Right cardiac atrium (tissue), 5 donors: ENCODE measurements around the gene FMN1. TPM values are rescaled to one million over a fixed set of nuclear protein-coding genes. Genes with fewer than 3 reads are reported as not detected.

Source experiments
- ATAC-seq, 2 donors: fragments of 200-7000 bp; cut with Tn5 transposase; one replicate each; pipeline versions ENCODE4 v1.8.0 to v1.9.1; 2020; ENCODE audit warnings: moderate library complexity in 2 of 2, mild to moderate bottlenecking in 1 of 2
- DNase-seq, 3 donors: peaks; one replicate each; pipeline ENCODE4 v3.0.0-alpha.2; 2020
- H3K27ac ChIP-seq: one replicate; pipeline ENCODE4 v1.5.1; 2013; ENCODE audit warnings: mild to moderate bottlenecking, low read length, control low read depth, moderate library complexity
- H3K27me3 ChIP-seq: one replicate; pipeline ENCODE4 v1.6.1; 2013; ENCODE audit not compliant: control insufficient read depth, insufficient read depth
- H3K4me1 ChIP-seq: one replicate; pipeline ENCODE4 v1.6.1; 2013; ENCODE audit warnings: low read length; ENCODE audit not compliant: control insufficient read depth, insufficient read depth
- H3K4me3 ChIP-seq: one replicate; pipeline ENCODE4 v1.5.1; 2013; ENCODE audit warnings: low read length, control low read depth
- H3K9me3 ChIP-seq: one replicate; pipeline ENCODE4 v1.6.1; 2013; ENCODE audit warnings: low read length; ENCODE audit not compliant: control insufficient read depth
- WGBS: extraction: QIAGEN DNeasy Blood & Tissue Kit; methylation state at CpG from one replicate; pipeline ENCODE4 v1.1.7; 2013; 5-methylcytosine and 5-hydroxymethylcytosine counted together
- intact Hi-C, 4 donors: fragments of 100-400 bp; cut with DNase I; formaldehyde crosslinking; loops; one replicate each; pipeline versions ENCODE4 v1.11.0 to v1.14.0; 2022 to 2023
- polyA plus RNA-seq: library from polyadenylated mRNA; stranded (reverse); fragments of 200-250 nt; gene quantifications from one replicate; pipeline ENCODE4 v1.2.3, GENCODE V29; 2013
- total RNA-seq, 4 donors: library from RNA; stranded (reverse); fragmentation: NEBNext Ultra II Directional; extraction: Animal tissue kit (Norgen Biotek cat#: 25700); gene quantifications; one replicate each; pipeline ENCODE4 v1.2.1, GENCODE V29; 2021
- donor health status: healthy with polysubstance abuse.
- donor health status: DM: no; HTN: yes; CAD: no.
- donor health status: DM: no; HTN: no; CAD: no.
- donor health status: DM: no; HTN: yes; CAD: no; lungs with severe emphysema.
- donor health status: DM: yes; HTN: yes; CAD: no.

The FMN1 gene
- total and polyA plus RNA-seq, 5 donors: 0.63 to 8.5 (median 3.5) TPM

- DNase-seq: peak; percentile 29 to 56 (median 55)
- intact Hi-C loops: no loop called here
- no peak overlapping the region for H3K4me3 ChIP-seq
These were observed 40.0 kb downstream of the FMN1 start for GRCh38 chr15:33154351-33155166.

GRCh38 chr15:33153548-33153947, 41.0 kb downstream of the FMN1 start:
- no peak for ATAC-seq
- DNase-seq: no peak
- Histone ChIP-seq H3K4me3 (no peak overlapping the region), H3K27ac (no peak overlapping the region), H3K4me1 (no peaks in the 10 kb centered on the region), H3K9me3 (no peaks in the 10 kb centered on the region), H3K27me3 (no peaks in the 10 kb centered on the region)
- WGBS: 93% methylated on average over 17 of the region's 17 CpGs
- intact Hi-C loops: no loop called here

More at GRCh38 chr15:33154351-33155166, 40.0 kb downstream of the FMN1 start:
- peak overlapping the region; percentile 3 for H3K27ac ChIP-seq
- no peaks in the 10 kb centered on the region for H3K4me1 ChIP-seq
- 67% methylated on average over 14 of the region's 14 CpGs for WGBS
- ATAC-seq: peak; percentile 70 to 72
- no peaks in the 10 kb centered on the region for H3K27me3 ChIP-seq
- no peaks in the 10 kb centered on the region for H3K9me3 ChIP-seq

GRCh38 chr15:33152502-33153109, 41.9 kb downstream of the FMN1 start:
- H3K4me3 ChIP-seq: no peak overlapping the region

GRCh38 chr15:33150971-33151370, 43.5 kb downstream of the FMN1 start:
- Histone ChIP-seq H3K4me3 (no peak overlapping the region), H3K27me3 (no peaks in the 10 kb centered on the region), H3K9me3 (no peaks in the 10 kb centered on the region), H3K27ac (no peak overlapping the region), H3K4me1 (peaks cover 1% of the 10 kb centered on the region)
- 26% methylated on average over 1 of the region's 1 CpG for WGBS
- DNase-seq (no peak), ATAC-seq (no peak)
- intact Hi-C loops: no loop called here

More at GRCh38 chr15:33152502-33153109, 41.9 kb downstream of the FMN1 start:
- DNase-seq: no peak
- intact Hi-C loops: no loop called here
- Histone ChIP-seq H3K27ac (no peak overlapping the region), H3K27me3 (no peaks in the 10 kb centered on the region), H3K9me3 (no peaks in the 10 kb centered on the region), H3K4me1 (no peaks in the 10 kb centered on the region)
- ATAC-seq: peak; percentile 52 to 61
- WGBS: 58% methylated on average over 5 of the region's 5 CpGs

GRCh38 chr15:33150431-33150941, 44.0 kb downstream of the FMN1 start:
- 92% methylated on average over 2 of the region's 2 CpGs for WGBS
- no peak for DNase-seq
- H3K27ac ChIP-seq: no peak overlapping the region
- no peak overlapping the region for H3K4me3 ChIP-seq
- peaks cover 1% of the 10 kb centered on the region for H3K4me1 ChIP-seq
- intact Hi-C loops: no loop called here
- H3K27me3 ChIP-seq: no peaks in the 10 kb centered on the region
- H3K9me3 ChIP-seq: no peaks in the 10 kb centered on the region
- ATAC-seq: no peak

GRCh38 chr15:33149919-33150318, 44.6 kb downstream of the FMN1 start:
- H3K4me1 ChIP-seq: peaks cover 1% of the 10 kb centered on the region
- H3K9me3 ChIP-seq: no peaks in the 10 kb centered on the region
- H3K27me3 ChIP-seq: no peaks in the 10 kb centered on the region
- ATAC-seq: no peak
- H3K27ac ChIP-seq: no peak overlapping the region
- no peak for DNase-seq
- H3K4me3 ChIP-seq: no peak overlapping the region
- intact Hi-C loops: no loop called here

GRCh38 chr15:33148129-33148751, 46.3 kb downstream of the FMN1 start:
- ATAC-seq (no peak), DNase-seq (no peak)
- 67% methylated on average over 8 of the region's 8 CpGs for WGBS
- H3K27ac ChIP-seq: no peak overlapping the region
- H3K4me1 ChIP-seq: peaks cover 1% of the 10 kb centered on the region
- H3K9me3 ChIP-seq: no peaks in the 10 kb centered on the region
- intact Hi-C loops: no loop called here
- no peaks in the 10 kb centered on the region for H3K27me3 ChIP-seq
- no peak overlapping the region for H3K4me3 ChIP-seq

- Histone ChIP-seq H3K4me3 (no peak overlapping the region), H3K27ac (no peak overlapping the region), H3K27me3 (no peaks in the 10 kb centered on the region), H3K9me3 (no peaks in the 10 kb centered on the region), H3K4me1 (peaks cover 1% of the 10 kb centered on the region)
- no peak for ATAC-seq
- no peak for DNase-seq
- WGBS: 79% methylated on average over 7 of the region's 7 CpGs
- intact Hi-C loops: no loop called here
These were observed 48.5 kb downstream of the FMN1 start for GRCh38 chr15:33146051-33146450.

GRCh38 chr15:33145447-33145846, 49.1 kb downstream of the FMN1 start:
- ATAC-seq: no peak

GRCh38 chr15:33142708-33143107, 51.8 kb downstream of the FMN1 start:
- ATAC-seq: no peak
- intact Hi-C loops: no loop called here

More at GRCh38 chr15:33145447-33145846, 49.1 kb downstream of the FMN1 start:
- DNase-seq: no peak
- Histone ChIP-seq H3K9me3 (no peaks in the 10 kb centered on the region), H3K27me3 (no peaks in the 10 kb centered on the region), H3K27ac (no peak overlapping the region), H3K4me3 (no peak overlapping the region), H3K4me1 (peaks cover 1% of the 10 kb centered on the region)
- intact Hi-C loops: no loop called here
- 82% methylated on average over 6 of the region's 6 CpGs for WGBS

GRCh38 chr15:33138000-33138399, 56.5 kb downstream of the FMN1 start:
- intact Hi-C loops: loop anchor here in 3 of 4 donors (10.0 kb wide), 4 partner anchors 57 to 483 kb away; partner anchors contain the start of gene FMN1 (in 1 of the 3)
- 37% methylated on average over 3 of the region's 3 CpGs for WGBS
- ATAC-seq: no peak
- Histone ChIP-seq H3K27me3 (no peaks in the 10 kb centered on the region), H3K4me3 (no peak overlapping the region), H3K27ac (no peak overlapping the region), H3K9me3 (no peaks in the 10 kb centered on the region), H3K4me1 (no peaks in the 10 kb centered on the region)
- DNase-seq: no peak

More at GRCh38 chr15:33142708-33143107, 51.8 kb downstream of the FMN1 start:
- WGBS: 79% methylated on average over 2 of the region's 2 CpGs
- H3K27ac ChIP-seq: no peak overlapping the region
- H3K4me1 ChIP-seq: peaks cover 1% of the 10 kb centered on the region
- no peak for DNase-seq
- no peak overlapping the region for H3K4me3 ChIP-seq
- no peaks in the 10 kb centered on the region for H3K9me3 ChIP-seq
- no peaks in the 10 kb centered on the region for H3K27me3 ChIP-seq
